Esophagus muscularis mucosa (tissue), 4 donors: ENCODE data around the gene TNIP3.

Experiments
- EP300 ChIP-seq: sonication (generic); formaldehyde crosslinking; IDR thresholded peaks from one replicate; pipeline ENCODE4 v1.6.1; 2017; ENCODE audit warnings: antibody characterized with exemption
- POLR2A ChIP-seq: fragments of 450-650 bp; IDR thresholded peaks from one replicate; pipeline ENCODE4 v1.6.1; 2017; ENCODE audit warnings: antibody characterized with exemption, moderate library complexity, mild to moderate bottlenecking, low read depth
- POLR2AphosphoS5 ChIP-seq, 2 donors: sonication (generic); formaldehyde crosslinking; IDR thresholded peaks; one replicate each; pipeline ENCODE4 v1.6.1; 2017; ENCODE audit warnings: antibody characterized with exemption in 2 of 2
- TF ChIP-seq, protein P1 (sequence below), 3 experiments: fragments of 200-600 bp in 2 of 3; fragments of 450-650 bp in 1 of 3; sonication (generic) in 2 of 3; IDR thresholded peaks; one replicate each; pipeline ENCODE4 v1.5.1; 2017 to 2019; ENCODE audit warnings: antibody characterized with exemption in 3 of 3, mild to moderate bottlenecking in 2 of 3, moderate library complexity in 1 of 3

DNA sequence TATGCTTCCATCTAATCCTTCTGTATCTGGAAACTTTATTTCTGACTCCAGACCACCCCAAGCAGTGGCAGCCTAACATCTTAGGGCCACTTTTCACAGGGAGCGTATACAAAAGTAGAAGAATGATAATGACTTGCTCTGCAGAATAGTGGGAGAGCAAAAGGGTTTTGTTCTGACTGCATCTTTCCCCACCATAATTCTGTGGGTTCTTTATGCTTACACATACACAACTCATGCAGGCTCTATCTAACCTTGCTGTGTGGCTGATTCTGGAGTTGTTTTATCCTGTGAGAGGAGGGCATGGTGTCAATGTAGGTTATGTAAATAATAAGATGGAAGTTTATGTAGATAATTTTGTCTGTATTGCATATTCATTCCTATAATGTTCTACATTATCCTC is 49.4 kb downstream of the TNIP3 start:
- TF ChIP-seq POLR2A (no peak), POLR2AphosphoS5 (IDR thresholded peaks at IDR 0.05) (no peak), EP300 (no peak)
- TF ChIP-seq, protein P1, sequence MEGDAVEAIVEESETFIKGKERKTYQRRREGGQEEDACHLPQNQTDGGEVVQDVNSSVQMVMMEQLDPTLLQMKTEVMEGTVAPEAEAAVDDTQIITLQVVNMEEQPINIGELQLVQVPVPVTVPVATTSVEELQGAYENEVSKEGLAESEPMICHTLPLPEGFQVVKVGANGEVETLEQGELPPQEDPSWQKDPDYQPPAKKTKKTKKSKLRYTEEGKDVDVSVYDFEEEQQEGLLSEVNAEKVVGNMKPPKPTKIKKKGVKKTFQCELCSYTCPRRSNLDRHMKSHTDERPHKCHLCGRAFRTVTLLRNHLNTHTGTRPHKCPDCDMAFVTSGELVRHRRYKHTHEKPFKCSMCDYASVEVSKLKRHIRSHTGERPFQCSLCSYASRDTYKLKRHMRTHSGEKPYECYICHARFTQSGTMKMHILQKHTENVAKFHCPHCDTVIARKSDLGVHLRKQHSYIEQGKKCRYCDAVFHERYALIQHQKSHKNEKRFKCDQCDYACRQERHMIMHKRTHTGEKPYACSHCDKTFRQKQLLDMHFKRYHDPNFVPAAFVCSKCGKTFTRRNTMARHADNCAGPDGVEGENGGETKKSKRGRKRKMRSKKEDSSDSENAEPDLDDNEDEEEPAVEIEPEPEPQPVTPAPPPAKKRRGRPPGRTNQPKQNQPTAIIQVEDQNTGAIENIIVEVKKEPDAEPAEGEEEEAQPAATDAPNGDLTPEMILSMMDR (IDR thresholded peaks at IDR 0.05): no peak
